GM12873 (cell line): ENCODE data around the gene KASH5.

ENCODE experiments used
- TF ChIP-seq, protein P1 (sequence below): IDR thresholded peaks from 2 replicates; pipeline ENCODE4 v1.5.1; 2012; ENCODE audit warnings: low read depth, mild to moderate bottlenecking, moderate library complexity, low read length, control low read depth; ENCODE audit not compliant: insufficient read depth; ENCODE audit errors: missing control alignments

The KASH5 gene

GRCh38 chr19:49356382-49356781 lies 31.7 kb upstream of the KASH5 start:
- TF ChIP-seq, protein P1, sequence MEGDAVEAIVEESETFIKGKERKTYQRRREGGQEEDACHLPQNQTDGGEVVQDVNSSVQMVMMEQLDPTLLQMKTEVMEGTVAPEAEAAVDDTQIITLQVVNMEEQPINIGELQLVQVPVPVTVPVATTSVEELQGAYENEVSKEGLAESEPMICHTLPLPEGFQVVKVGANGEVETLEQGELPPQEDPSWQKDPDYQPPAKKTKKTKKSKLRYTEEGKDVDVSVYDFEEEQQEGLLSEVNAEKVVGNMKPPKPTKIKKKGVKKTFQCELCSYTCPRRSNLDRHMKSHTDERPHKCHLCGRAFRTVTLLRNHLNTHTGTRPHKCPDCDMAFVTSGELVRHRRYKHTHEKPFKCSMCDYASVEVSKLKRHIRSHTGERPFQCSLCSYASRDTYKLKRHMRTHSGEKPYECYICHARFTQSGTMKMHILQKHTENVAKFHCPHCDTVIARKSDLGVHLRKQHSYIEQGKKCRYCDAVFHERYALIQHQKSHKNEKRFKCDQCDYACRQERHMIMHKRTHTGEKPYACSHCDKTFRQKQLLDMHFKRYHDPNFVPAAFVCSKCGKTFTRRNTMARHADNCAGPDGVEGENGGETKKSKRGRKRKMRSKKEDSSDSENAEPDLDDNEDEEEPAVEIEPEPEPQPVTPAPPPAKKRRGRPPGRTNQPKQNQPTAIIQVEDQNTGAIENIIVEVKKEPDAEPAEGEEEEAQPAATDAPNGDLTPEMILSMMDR = no peak

- TF ChIP-seq, protein P1 = no peak
Observed at GRCh38 chr19:49357186-49357585, 30.9 kb upstream of the KASH5 start.

DNA sequence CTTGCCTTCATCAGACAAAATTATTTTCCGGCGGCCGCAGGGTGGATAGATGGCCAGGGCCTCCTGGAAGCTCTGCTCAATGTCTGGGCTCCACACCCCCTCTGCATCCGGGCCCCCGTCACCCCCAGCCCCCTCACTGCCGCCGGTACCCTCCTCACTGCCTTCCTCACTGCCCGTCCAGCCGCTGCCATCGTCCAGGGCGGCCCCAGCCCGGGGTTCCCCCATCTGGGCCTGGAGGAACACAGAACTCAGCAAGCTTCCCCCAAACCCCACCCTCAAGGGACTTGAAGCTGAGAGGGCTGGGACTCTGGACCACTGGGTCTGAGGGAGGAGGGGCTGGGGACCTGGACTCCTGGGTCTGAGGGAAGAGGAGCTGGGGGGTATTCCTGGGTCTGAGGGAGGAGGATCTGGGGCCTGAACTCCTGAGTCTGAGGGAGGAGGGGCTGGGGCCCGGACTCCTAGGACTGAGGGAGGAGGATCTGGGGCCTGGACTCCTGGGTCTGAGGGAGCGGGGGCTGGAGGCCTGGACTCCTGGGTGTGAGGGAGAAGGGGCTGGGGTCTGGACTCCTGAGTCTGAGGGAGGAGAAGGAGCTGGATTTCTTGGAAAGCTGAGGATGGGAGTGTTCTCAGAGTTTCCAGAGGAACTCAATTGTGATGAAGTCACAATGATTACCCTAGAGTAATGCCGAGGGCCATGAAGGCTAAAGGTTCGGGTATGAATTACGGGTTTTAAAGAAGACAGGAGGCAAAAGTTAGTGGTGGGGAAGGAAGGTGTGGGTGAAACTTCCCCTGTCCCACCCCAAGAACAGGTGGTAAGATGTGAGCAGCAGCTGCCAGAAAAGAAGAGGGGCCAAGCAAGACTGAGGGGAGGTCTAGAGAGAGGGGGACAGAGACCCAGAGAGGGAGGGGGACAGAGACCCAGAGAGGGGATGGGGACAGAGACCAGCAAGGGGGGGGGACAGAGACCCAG lies 27.9 kb upstream of the KASH5 start:
- TF ChIP-seq, protein P1 = no peak

DNA sequence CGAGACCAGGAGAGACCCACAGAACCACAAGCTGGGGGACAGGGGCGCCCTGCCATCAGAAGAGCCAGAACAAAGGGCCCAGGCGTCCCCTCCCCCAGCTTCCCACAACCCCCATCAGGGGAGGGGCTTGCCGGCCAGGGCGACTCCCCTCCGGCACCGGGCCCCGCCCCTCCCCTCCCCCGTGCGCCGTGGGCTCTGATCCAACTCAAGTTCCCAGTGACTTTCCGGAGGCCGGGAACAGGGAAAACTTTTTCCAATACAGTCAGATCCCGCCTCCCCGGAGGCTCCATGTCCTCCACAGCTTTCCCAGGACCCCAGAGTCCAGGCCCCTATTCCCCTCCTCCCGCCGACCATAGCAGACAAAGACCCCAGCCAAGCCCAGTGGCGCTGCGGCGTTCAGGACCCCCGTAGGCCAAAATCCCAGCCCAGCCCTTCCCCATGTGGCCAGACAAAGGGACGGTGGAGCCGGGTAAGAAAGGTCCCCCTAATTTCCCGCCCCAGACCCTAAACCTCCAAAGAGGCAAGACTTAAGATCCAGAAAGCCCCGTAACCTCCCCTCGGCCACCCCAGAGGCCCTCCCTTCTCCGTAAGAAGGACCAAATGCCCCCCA lies 26.5 kb upstream of the KASH5 start:
- TF ChIP-seq, protein P1 = no peak

GRCh38 chr19:49362048-49362928 lies 25.8 kb upstream of the KASH5 start, which contains the start of gene TEAD2:
Gene TEAD2, minus strand, starts transcription at chr19:49362416. Its CDS starts 2,341 bp downstream, at chr19:49360075.
- TF ChIP-seq, protein P1 = no peak

DNA sequence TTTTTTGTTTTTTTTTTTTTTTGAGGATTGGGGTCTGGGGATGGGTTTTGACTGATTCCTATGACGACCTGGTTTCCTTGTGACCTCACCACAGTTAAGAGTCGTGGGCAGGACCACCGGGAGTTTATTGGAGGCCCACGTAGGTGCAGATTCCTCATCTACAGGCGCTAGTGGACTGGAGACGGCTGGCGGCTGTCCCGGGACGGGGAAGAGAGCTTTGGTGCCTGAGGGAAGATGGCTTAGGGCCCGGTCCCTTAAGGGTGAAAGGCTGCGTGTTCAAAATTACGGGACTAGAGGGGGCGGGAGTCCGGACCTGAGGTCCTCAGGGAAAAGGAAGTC lies 25.2 kb upstream of the KASH5 start:
- TF ChIP-seq, protein P1 = no peak
